Prostate gland (tissue), 2 donors: ENCODE measurements around the gene FGF12. TPM values are rescaled to one million over a fixed set of nuclear protein-coding genes. Genes with fewer than 3 reads are reported as not detected.

Source experiments
- DNase-seq: peaks from one replicate; pipeline ENCODE4 v3.0.0-alpha.2; 2019; ENCODE audit warnings: low spot score
- H3K27ac ChIP-seq, 2 donors: fragments of 200-600 bp; sonication (generic); 2 replicates each; pipeline ENCODE4 v1.5.1; 2017 to 2019
- H3K27me3 ChIP-seq: fragments of 200-600 bp; sonication (generic); replicated peaks from 2 replicates; pipeline ENCODE4 v1.5.1; 2019; ENCODE audit not compliant: insufficient read depth
- H3K36me3 ChIP-seq, 2 donors: fragments of 200-600 bp; sonication (generic); 1 replicate in 1 of 2; 2 replicates in 1 of 2; pipeline versions ENCODE4 v1.5.1 to v1.8.1; 2017 to 2019
- H3K4me1 ChIP-seq: fragments of 200-600 bp; sonication (generic); replicated peaks from 2 replicates; pipeline ENCODE4 v1.5.1; 2019
- H3K4me3 ChIP-seq, 2 donors: fragments of 200-600 bp; sonication (generic); 2 replicates each; pipeline ENCODE4 v1.5.1; 2017 to 2019
- H3K9me3 ChIP-seq: fragments of 200-600 bp; sonication (generic); 2 replicates; pipeline ENCODE4 v1.5.1; 2017
- CTCF ChIP-seq, 4 experiments: fragments of 200-600 bp in 2 of 4; fragments of 450-650 bp in 2 of 4; sonication (generic) in 2 of 4; IDR thresholded peaks; 1 replicate in 3 of 4; 2 replicates in 1 of 4; pipeline ENCODE4 v1.5.1; 2016 to 2019; ENCODE audit warnings: antibody characterized with exemption in 4 of 4, mild to moderate bottlenecking in 2 of 4, moderate library complexity in 2 of 4
- POLR2A ChIP-seq: fragments of 450-650 bp; IDR thresholded peaks from one replicate; pipeline ENCODE4 v1.6.1; 2016; ENCODE audit warnings: antibody characterized with exemption, mild to moderate bottlenecking
- POLR2AphosphoS5 ChIP-seq: sonication (generic); formaldehyde crosslinking; IDR thresholded peaks from one replicate; pipeline ENCODE4 v1.6.1; 2017; ENCODE audit warnings: antibody characterized with exemption
- WGBS: methylation state at CpG from one replicate; pipeline ENCODE4 v1.1.5; 2018; 5-methylcytosine and 5-hydroxymethylcytosine counted together
- intact Hi-C: fragments of 100-400 bp; cut with DNase I; formaldehyde crosslinking; loops from one replicate; pipeline ENCODE4 v1.14.2; 2022
- total RNA-seq, 2 donors: library from RNA; depleted of rRNA; stranded (reverse); fragments of >200 nt; gene quantifications; one replicate each; pipeline ENCODE4 v1.1.0, GENCODE V29; 2016

FGF12 gene
- total RNA-seq, 2 donors from 2014 or later: 2.4 to 5.7 TPM

GRCh38 chr3:192170659-192171058 lies 556.7 kb downstream of the FGF12 start:
- WGBS: 20% methylated on average over 3 of the region's 3 CpGs
- Histone ChIP-seq H3K9me3 (no peaks in the 10 kb centered on the region), H3K27ac (no peak overlapping the region), H3K4me1 (no peaks in the 10 kb centered on the region), H3K36me3 (no peaks in the 10 kb centered on the region), H3K4me3 (no peak overlapping the region), H3K27me3 (no peaks in the 10 kb centered on the region)
- intact Hi-C loops: no loop called here
- no peak for TF ChIP-seq CTCF (IDR thresholded peaks at IDR 0.05)
- peak; percentile 23 for TF ChIP-seq POLR2AphosphoS5
- no peak for DNase-seq

- Histone ChIP-seq H3K27me3 (no peaks in the 10 kb centered on the region), H3K27ac (no peak overlapping the region), H3K4me3 (no peak overlapping the region), H3K9me3 (no peaks in the 10 kb centered on the region), H3K36me3 (no peaks in the 10 kb centered on the region), H3K4me1 (no peaks in the 10 kb centered on the region)
- WGBS: 89% methylated on average over 6 of the region's 6 CpGs
- TF ChIP-seq CTCF (IDR thresholded peaks at IDR 0.05) (no peak), POLR2A (no peak), POLR2AphosphoS5 (no peak)
- DNase-seq: no peak
- intact Hi-C loops: no loop called here
These were observed 557.3 kb downstream of the FGF12 start for GRCh38 chr3:192170031-192170430.

GRCh38 chr3:192169332-192169915 lies 557.9 kb downstream of the FGF12 start:
- Histone ChIP-seq H3K27ac (no peak overlapping the region), H3K4me3 (no peak overlapping the region), H3K4me1 (no peaks in the 10 kb centered on the region), H3K9me3 (no peaks in the 10 kb centered on the region), H3K36me3 (no peaks in the 10 kb centered on the region), H3K27me3 (no peaks in the 10 kb centered on the region)
- no peak for DNase-seq
- intact Hi-C loops: no loop called here
- no peak for TF ChIP-seq POLR2A
- no peak for TF ChIP-seq CTCF (IDR thresholded peaks at IDR 0.05)
- no peak for TF ChIP-seq POLR2AphosphoS5
- WGBS: 83% methylated on average over 4 of the region's 4 CpGs

GRCh38 chr3:192168202-192168601 lies 559.1 kb downstream of the FGF12 start:
- Histone ChIP-seq H3K27me3 (no peaks in the 10 kb centered on the region), H3K4me3 (no peak overlapping the region), H3K36me3 (no peaks in the 10 kb centered on the region), H3K9me3 (no peaks in the 10 kb centered on the region), H3K27ac (no peak overlapping the region), H3K4me1 (no peaks in the 10 kb centered on the region)
- DNase-seq: no peak
- no peak for TF ChIP-seq POLR2A
- no peak for TF ChIP-seq POLR2AphosphoS5
- TF ChIP-seq CTCF (IDR thresholded peaks at IDR 0.05): no peak
- intact Hi-C loops: no loop called here

GRCh38 chr3:192165552-192165951 lies 561.8 kb downstream of the FGF12 start:
- no peak for DNase-seq
- TF ChIP-seq POLR2AphosphoS5 (no peak), POLR2A (no peak), CTCF (IDR thresholded peaks at IDR 0.05) (no peak)
- whole genome bisulfite sequencing: 63% methylated on average over 2 of the region's 2 CpGs

More at GRCh38 chr3:192165552-192165951, 561.8 kb downstream of the FGF12 start:
- no peaks in the 10 kb centered on the region for H3K4me1 ChIP-seq
- no peak overlapping the region for H3K4me3 ChIP-seq
- H3K27ac ChIP-seq: no peak overlapping the region
- no peaks in the 10 kb centered on the region for H3K27me3 ChIP-seq
- H3K36me3 ChIP-seq: no peaks in the 10 kb centered on the region
- no peaks in the 10 kb centered on the region for H3K9me3 ChIP-seq
- intact Hi-C loops: no loop called here
